MV-4-11 (cell line): ENCODE data around the gene SLC5A11.
"Not testable (repeated sequence)": the region's sequence is repeated elsewhere in the genome, so short reads cannot be mapped to it uniquely, and the experiment has no call there.

Experiments
- DNase-seq: peaks from one replicate; lab custom pipeline; 2025; lab: John Stamatoyannopoulos, UW

The SLC5A11 gene, protein sequence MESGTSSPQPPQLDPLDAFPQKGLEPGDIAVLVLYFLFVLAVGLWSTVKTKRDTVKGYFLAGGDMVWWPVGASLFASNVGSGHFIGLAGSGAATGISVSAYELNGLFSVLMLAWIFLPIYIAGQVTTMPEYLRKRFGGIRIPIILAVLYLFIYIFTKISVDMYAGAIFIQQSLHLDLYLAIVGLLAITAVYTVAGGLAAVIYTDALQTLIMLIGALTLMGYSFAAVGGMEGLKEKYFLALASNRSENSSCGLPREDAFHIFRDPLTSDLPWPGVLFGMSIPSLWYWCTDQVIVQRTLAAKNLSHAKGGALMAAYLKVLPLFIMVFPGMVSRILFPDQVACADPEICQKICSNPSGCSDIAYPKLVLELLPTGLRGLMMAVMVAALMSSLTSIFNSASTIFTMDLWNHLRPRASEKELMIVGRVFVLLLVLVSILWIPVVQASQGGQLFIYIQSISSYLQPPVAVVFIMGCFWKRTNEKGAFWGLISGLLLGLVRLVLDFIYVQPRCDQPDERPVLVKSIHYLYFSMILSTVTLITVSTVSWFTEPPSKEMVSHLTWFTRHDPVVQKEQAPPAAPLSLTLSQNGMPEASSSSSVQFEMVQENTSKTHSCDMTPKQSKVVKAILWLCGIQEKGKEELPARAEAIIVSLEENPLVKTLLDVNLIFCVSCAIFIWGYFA

GRCh38 chr16:24845726-24846547 is at the start of gene SLC5A11:
TSS of gene SLC5A11 (plus strand) at chr16:24845963. CDS start at chr16:24858644, 12,681 bp downstream.
- DNase-seq: no peak

DNA sequence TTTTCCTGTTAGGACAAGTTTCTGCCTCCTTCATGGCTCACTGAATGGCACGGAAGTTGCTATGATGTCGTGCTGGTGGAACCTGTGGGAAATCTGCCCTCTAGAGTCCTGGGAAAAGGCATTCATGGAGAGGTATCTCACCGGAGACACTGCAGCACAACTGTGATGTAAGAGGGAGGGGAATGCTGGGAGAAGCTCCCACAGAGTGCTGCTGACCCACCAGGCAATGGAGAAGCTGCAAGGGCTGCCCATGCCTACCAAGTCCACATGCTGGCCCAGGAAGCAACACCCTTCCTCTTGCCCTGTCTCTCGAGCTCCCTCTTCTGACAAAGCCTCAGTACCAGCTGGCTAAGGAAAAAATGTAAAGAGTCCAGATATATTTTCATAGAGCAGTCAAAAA is 45.2 kb upstream of the SLC5A11 start:
- no peak for DNase-seq

DNA sequence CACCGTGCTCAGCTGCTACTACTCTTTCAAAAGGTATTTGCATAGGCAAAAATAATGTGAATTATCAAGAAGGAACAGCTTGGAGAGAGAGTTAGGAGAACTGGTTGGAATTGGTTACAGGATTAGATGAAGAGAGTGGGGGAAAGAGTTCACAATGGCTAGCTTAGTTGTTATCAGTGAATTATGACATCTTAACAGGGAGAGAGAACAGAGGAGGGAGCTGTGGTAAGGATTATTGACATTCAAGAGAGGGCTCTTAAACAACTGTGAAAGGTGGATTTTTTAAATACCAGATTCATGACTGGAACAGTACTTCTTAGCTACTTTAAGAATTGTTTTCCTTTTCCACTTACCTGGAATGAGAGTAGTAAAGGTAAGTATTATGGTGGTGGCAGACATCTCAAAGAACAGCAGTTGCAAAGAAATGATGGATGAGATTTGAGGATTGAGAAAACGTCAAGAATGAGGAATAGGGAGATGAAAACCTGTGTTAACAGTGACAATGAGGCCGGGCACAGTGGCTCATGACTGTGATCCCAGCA is 43.9 kb upstream of the SLC5A11 start:
- DNase-seq: no peak

GRCh38 chr16:24805484-24805883 is 40.3 kb upstream of the SLC5A11 start:
- no peak for DNase-seq

- DNase-seq: no peak
Observed at GRCh38 chr16:24807301-24807700, 38.5 kb upstream of the SLC5A11 start.

- no peak for DNase-seq
Observed at GRCh38 chr16:24810951-24811843, 34.6 kb upstream of the SLC5A11 start.

- not testable (repeated sequence) for DNase-seq
Observed at GRCh38 chr16:24812813-24813212, 33.0 kb upstream of the SLC5A11 start.

GRCh38 chr16:24815021-24815420 is 30.7 kb upstream of the SLC5A11 start:
- no peak for DNase-seq

DNA sequence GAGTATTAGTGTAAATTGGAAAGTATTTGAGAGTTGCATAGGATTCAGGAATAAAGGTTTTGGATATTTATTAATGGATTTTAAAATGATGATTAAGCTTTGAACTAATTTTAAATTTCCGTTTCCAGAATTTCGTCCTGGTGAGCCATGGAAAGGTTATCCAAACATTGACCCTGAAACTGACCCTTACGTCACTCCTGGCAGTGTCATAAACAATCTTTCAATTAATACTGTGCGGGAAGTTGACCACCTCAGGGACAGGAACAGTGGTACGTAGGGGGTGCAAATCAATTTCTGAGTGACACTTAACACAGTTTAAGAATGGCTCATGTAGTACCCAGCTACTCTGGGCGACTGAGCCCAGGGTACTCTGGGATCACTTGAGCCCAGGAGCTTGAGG is 29.1 kb upstream of the SLC5A11 start:
- DNase-seq: no peak

DNA sequence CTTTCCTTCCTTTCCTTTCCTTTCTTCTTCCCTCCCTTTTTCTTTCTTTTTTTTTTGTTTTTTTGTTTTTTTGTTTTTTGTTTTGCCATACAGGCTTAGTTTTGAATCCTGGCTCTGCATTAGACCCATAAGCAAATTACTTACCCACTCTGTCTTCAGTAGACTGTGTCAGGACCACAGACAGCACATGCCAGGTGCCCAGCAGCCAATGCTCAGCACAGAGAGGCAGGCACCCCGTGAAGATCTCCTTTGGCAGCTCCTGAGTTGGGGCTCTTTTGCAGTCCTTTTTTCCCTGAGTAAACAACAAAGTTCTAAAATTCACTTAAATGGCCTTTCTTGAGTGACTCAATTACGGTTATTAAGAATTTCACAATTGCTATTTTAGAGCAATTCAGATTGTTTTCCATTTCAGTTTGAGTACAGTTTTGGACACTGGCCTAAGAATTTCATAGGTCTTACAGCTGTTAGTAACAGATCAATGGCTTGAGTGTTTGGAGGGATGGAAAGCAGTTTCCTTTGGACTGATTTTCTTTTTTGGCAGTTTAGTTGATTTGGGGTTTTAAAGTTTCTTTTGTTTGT is 26.2 kb upstream of the SLC5A11 start:
- DNase-seq: no peak

GRCh38 chr16:24820522-24820921 is 25.2 kb upstream of the SLC5A11 start:
- DNase-seq: peak; percentile 60

DNA sequence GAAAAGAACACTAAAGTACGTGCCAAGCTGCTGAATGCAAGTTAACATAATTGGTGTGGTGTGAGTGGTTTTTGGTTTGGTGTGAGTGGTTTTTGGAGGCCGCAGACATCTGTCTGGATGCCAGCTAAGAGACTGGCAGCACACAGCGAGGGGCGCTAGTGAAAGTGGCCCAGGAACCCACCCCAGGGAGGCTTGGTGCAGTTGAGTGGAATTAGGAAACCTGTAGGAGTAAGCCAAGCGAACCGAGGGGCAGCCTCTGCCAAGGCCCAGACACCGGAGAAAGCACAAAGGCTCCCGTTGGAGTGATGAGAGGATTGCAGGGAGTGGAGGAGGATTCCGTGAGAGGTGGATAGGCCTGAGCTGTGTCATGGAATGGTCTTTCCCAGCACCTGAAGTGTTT is 24.6 kb upstream of the SLC5A11 start:
- DNase-seq: no peak

DNA sequence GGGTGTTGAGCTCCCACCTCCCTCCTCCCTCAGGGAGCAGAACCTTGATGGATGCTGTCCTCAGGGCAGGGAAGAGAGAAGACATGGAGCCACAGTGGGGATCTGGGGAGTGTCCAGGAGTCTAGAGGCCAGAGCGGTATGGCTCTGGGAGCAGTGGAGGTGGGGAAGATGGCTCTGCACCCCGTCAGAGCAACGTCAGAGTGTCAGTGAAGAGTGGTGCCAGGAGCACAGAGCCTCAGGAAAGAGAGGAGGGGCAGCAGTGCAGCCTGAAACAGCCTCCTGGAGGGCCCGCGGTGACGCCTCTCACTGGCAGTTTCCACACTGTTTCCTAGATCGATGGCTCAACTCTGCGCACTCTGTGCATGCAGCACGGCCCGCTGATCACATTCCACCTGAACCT is 23.2 kb upstream of the SLC5A11 start:
- DNase-seq: no peak

GRCh38 chr16:24822974-24823373 is 22.8 kb upstream of the SLC5A11 start:
- DNase-seq: no peak

- no peak for DNase-seq
Observed at GRCh38 chr16:24825696-24826095, 20.1 kb upstream of the SLC5A11 start.

DNA sequence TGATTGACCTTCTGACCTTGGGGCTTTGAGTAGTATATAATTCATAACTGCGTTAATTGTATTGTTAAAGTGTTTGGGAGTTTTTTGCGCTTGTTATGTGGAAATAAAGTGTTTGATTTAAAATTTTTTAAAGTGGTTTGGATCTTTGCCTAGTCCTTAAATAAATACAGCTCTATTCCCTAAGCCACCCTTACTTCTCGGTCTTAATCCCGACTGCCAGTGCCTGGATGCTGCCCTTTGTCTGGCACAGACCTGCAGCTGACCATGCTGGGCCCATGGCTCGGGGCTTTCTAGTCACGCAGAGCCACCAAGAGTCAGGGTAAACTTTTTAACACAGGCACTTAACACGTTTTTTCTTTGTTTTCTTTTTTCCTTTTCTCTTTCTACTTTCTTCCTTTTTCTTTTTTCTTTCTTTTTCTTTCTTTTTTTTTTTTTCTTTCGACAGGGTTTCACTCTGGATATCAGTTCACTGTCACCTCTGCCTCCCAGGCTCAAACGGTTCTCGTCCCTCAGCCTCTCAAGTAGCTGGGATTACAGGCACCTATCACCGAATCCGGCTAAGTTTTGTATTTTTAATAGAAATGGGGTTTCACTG is 19.6 kb upstream of the SLC5A11 start:
- no peak for DNase-seq

DNA sequence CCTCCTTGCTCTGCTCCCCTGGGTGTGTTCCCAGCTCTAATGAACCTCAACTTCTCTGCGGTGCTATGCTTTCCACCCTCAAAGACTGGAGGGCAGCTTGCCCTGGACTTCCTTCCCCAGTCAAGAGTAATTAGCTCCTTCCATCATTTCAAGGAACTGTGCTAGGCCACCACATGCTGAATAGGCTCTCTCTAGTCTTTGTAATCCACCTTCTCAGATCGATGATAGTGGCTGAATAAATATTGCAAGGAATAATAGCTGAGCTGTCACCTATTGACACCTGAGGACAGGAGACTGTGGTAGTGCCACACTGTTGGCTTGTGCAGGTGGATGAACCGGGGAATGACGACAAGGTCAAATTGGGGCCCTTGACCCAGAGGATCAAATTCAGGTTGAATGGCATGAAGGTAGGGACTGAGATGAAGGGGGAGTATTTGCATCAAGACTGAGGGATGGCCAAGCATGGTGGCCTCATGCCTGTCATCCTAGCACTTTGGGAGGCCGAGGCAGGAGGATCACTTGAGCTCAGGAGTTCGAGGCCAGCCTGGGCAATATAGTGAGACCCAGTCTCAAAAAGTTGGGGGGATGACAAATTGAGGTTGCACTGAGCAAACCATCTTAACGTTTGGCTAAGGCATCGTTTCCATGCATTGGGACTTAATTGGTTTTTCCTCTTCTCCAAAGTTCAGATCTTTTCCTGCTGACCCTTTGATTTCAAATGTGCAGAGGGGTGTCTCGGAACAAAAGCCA is 18.8 kb upstream of the SLC5A11 start:
- DNase-seq: no peak

DNA sequence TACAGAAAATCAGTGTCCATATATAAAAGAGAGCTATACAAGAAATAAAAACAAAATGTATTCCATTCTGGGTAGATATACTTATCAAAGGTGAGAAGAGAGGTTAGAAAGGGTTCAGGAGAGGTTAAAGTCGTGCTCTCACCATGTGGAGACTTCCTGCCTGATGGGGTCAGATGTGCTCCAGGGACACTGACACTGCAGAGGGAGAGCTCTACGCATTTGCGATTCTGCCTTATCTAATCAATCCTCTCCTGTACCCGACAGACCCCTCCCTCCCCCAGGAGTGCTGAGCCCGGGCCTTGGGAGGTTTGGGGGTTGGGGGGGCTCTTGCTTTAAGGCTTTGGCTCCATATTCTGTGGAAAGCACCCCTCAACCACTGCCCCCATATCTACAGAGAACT is 16.6 kb upstream of the SLC5A11 start:
- DNase-seq: no peak

- no peak for DNase-seq
Observed at GRCh38 chr16:24833352-24833751, 12.4 kb upstream of the SLC5A11 start.
